HK-2 (cell line): ENCODE measurements around the gene GPR55.
"Not testable (repeated sequence)": the region's sequence is repeated elsewhere in the genome, so short reads cannot be mapped to it uniquely, and the experiment has no call there.

ENCODE experiments used
- DNase-seq: peaks from one replicate; pipeline ENCODE4 v3.0.0-alpha.2; 2018; ENCODE audit not compliant: unreplicated experiment

Gene GPR55, protein sequence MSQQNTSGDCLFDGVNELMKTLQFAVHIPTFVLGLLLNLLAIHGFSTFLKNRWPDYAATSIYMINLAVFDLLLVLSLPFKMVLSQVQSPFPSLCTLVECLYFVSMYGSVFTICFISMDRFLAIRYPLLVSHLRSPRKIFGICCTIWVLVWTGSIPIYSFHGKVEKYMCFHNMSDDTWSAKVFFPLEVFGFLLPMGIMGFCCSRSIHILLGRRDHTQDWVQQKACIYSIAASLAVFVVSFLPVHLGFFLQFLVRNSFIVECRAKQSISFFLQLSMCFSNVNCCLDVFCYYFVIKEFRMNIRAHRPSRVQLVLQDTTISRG

DNA sequence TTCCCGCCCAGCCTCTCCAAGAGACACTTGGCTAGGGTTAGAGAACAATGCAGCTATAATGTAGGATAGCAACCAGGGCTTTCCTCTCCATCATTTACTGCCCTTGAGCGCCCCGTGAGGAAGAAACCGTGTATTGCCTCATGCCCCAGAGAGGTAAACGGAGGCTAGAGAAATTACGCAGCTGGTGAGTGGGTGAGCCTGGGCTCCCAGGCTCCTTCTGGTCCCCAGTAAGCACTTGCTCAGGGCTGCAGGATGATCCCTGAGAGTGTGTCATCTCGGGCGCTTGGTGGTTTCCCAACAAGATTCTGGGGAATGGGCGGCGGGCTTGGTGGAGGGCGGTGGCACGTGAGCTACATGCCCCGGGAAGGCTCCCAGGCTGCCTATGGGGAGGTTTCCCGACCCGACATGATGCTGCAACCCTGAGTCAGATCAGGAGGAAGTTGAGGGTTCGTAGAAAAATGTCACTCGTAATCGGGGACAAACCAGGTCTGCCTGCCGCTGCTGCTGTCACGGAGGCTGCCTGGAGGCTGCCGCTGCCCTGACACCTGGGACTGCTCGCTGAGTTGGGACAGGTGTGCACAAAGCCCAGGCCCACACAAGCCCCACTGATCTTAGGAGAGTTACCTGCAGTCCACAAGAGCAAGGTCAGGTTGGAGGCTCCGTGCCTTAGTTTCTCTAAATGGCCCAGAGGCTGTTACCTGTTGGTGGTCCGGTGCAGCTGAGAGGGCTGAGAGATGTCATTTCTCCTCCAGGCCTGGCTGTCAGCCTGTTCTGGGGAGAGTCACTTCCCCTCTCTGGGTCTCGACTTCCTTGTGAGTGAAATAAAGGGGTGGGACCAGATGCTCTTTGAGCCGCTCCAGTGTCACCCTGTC is at the start of gene GPR55:
Gene GPR55 (minus strand): TSS at position 773 of the 872 bp plus-strand sequence. CDS start 14,280 bp downstream, outside the sequence.
- no peak for DNase-seq

DNA sequence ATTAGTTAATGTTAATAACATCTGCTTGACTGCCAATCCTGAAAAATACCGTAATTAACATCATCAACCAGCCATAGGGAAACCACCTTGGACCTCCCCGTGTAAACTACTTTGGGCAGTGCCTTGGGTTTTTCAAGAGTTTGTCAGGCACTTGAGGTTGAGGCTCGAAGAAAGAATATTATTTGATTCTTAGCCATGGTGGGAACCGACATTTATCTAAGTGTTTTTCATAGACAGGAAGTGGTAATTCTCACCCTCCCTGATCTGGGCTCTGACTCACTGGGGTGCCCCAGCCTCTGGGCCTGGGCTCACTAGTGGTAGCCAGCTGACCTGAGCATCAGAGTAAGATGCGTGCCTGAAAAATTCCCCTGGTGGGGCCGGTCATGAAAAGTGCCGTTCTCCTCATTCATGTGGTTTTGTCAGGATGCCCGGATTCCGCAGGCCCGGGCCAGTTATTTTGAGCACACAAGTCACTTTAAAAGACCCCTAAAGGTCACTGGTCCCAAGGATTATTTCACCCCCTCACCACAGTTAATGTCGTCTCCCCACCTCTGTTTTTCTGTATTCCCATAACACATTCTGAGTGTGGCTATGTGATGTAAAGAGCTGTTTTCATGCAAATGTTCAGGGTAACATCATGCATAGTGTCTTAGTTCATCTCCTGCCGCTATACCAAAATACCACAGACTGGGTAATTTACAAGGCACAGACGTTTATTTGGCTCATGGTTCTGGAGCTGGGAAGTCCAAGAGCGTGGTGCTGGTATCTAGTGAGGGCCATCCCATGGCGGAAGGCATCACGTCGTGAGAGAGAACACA is 49.3 kb upstream of the GPR55 start:
- peak; percentile 82 for DNase-seq

DNA sequence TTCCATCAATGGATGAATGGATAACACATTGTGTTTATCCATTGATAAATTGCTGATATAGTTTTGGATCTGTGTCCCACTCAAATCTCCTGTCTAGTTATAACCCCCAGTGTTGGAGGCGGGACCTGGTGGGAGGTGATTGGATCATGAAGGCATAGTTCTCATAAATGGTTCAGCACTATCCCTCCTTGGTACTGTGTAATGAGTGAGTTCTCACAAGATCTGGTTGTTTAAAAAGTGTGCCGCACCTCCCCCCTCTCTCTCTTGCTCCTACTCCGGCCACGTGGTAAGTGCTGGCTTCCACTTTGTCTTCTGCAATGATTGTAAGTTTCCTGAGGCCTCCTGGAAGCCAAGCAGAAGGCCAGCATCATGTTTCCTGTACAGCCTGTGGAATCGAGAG is 47.0 kb upstream of the GPR55 start:
- DNase-seq: no peak

DNA sequence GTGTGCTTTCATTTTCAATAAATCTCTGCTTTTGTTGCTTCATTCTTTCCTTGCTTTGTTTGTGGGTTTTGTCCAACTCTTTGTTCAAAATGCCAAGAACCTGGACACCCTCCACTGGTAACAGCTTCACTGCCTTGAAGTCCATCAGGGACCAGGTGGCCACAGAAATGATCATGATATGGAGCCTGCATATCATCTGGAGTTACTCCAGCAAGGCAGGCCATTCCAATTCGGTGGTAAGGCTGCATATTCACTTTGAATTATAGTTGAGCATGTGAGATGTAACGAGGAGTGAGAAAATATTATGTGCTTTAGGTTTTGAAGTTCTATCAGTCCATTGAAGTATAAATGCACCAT is 44.6 kb upstream of the GPR55 start:
- no peak for DNase-seq

DNA sequence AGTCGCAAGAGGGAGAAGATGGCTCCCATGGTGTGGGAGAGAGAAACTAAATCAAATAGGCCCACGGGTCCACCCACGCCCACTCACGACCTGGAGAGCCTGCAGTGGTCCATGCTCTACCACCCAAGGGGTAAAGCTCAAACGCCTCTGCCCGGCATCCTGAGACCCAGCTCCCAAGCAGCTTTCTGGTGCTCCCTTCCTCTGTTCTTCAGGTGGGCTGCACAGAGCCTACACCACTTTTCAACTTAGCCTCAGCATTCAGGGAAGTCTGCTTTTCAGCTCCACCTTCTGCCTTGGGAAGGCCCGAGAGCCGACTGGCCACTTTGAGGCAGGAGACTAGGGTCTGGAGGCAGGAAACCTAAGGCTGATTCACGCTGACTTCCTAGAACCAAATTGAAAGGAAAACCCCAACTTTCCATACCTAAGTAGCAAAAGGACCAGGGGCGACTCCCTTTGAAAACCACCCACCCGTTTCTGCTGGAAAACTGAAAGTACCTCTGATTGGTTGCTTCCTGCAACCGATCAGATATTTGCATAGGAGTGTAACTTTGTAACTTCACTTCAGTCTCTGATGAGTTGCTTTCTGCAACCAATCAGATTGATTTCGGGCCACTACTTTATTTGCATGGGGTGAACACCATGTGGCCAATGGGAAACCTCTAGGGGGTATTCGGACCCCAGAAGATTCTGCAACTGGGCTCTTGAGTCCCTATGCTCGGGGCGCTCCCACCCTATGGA is 44.0 kb upstream of the GPR55 start:
- DNase-seq: no peak

DNA sequence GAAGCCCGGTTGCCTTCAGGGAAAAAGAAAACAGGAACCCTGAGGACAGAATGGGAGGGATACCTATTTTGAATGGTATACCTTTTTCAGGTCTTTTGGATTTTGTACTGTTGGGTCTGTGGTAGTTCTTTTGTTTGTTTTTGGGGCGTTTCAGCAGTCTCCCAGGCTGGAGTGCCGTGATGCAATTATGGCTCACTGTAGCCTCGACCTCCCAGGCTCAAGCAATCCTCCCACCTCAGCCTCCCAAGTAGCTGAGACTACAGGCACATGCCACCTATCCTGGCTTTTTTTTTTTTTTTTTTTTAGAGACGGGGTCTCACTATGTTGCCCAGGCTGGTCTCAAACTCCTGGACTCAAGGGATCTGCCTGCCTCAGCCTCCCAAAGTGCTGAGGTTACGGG is 43.3 kb upstream of the GPR55 start:
- not testable (repeated sequence) for DNase-seq

DNA sequence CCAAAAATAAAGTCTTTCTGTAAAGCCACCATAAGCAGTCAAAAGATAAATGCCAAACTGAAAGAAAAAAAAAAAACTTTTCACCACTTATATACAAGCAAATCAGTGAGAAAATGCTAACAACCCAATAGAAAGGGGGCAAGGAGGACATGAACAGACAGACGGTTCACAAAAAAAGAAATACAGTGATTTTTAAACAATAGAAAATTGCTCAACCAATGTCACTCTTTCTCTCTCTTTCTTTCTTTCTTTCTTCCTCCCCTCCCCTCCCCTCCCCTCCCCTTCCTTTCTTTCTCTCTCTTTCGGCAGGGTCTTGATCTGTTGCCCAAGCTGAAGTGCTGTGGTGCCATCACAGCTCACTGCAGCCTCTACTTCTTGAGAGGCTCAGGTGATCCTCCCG is 42.1 kb upstream of the GPR55 start:
- no peak for DNase-seq

DNA sequence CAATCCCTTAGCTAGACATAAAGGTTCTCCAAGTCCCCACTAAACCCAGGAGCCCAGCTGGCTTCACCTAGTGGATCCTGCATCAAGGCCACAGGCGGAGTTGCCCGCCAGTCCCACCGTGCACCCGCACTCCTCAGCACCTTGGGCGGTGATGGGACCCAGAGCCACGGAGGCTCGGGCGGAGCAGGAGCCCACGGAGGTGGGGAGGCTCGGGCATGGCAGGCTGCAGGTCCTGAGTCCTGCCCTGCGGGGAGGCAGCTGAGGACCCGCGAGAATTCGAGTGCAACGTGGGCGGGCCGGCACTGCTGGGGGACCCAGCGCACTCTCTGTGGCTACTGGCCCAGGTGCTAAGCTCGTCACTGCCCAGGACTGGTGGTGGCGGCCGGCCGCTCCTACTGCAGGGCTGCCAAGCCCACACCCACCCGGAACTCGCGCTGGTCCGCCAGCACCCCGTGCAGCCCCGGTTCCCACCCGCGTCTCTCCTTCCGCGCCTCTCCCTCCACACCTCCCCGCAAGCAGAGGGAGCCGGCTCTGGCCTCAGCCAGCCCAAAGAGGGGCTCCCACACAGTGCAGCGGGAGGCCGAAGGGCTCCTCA is 39.2 kb upstream of the GPR55 start:
- no peak for DNase-seq

DNA sequence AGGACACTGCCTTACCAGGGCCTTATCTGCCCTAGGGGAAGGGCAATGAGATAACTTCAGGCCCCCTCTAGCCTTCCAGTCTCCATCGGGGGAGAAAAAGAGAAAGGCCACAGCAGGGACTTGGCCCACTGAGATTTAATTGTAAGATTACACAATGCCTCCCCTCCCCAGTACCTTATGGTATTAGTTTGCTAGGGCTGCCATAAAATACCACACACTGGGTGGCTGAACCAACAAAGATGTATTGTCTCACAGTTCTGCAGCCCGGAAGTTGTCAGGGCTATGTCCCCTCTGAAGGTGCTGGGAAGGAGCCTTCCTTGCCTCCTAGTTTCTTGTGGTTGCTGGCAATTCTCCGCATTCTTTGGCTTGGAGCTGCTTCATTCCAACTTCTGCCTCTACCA is 36.0 kb upstream of the GPR55 start:
- no peak for DNase-seq

DNA sequence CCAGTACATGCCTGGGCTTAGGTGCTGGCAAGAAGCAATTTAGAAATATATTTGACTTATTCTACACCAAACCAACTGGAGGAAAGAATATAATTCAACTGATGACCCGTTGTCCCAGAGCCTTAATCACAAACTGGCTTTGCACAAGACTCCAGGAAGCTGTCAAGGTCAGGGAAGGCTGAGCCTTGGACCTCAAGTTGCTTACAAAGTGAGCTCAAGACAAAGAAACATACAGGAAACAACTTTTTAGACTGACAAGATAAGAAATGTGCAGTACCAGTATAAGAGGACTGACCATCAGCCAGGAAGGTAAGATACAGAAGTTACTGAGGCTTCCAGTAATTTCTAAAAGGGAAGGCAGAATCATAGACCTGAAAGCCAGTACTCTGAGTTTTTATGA is 35.0 kb upstream of the GPR55 start:
- DNase-seq: no peak

DNA sequence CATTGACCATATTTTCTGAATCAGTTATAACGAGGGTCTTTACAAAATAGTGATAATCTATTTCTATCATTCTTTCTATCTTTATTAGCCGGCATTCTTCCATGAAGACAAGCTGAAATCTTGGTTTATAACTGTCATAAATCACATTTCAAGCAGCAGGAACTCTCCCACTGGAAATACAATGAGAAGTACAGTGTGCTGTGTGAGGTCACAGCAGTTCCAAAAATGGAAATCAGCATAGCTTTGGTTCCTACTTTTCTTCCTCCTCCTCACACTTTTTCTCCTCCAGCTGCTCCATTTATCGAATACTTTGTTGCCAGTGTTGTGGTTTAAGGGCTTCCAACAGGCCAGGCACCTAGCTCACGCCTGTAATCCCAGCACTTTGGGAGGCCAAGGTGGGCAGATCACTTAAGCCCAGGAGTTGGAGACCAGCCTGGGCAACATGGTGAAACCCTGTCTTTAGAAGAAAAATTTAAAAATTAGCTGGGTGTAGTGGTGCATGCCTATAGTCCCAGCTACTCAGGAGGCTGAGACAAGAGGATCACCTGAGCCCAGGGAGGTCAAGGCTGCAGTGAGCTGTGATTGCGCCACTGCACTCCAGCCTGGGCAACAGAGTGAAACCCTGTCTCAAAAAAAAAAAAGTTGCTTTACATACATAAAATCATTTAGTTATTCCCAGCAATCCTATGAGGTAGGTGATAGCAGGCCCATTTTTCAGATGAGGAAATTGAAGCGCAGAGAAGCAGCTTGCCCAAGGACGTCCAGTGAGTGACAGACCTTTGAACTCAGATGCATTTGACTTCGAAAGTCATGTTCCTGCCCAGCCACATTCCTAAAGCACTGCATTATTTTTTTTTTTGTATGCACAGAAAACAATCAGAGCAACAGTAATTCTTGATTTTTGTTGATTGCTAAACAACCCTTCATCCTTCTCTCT is 34.0 kb upstream of the GPR55 start:
- DNase-seq: no peak

DNA sequence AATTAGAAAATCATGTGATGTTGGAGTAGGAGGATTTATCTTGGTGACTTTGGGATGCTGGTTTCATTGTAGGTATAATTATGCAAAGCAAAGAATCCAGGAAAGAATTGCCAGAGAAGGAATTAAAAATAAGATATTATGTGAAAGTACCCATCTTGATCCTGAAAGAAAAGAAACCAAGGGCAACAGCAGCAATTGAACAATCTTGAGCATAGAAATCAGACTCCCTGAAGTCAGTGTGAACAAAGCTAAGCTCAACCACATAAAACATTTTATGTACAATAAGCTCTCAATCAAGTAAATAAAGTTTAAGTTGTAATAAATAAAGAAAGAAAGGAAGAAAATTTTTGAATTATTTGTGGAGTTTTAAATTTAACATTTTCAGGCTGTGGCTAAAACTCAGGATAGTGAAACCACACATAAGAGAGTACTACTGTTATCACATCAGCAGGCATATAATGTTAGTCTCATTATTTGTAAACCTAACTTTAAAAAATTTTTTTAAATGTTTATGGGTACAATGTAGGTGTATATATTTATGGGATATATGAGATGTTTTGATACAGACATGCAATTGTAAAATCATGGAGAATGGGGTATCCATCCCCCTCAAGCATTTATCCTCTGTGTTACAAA is 32.8 kb upstream of the GPR55 start:
- DNase-seq: no peak

DNA sequence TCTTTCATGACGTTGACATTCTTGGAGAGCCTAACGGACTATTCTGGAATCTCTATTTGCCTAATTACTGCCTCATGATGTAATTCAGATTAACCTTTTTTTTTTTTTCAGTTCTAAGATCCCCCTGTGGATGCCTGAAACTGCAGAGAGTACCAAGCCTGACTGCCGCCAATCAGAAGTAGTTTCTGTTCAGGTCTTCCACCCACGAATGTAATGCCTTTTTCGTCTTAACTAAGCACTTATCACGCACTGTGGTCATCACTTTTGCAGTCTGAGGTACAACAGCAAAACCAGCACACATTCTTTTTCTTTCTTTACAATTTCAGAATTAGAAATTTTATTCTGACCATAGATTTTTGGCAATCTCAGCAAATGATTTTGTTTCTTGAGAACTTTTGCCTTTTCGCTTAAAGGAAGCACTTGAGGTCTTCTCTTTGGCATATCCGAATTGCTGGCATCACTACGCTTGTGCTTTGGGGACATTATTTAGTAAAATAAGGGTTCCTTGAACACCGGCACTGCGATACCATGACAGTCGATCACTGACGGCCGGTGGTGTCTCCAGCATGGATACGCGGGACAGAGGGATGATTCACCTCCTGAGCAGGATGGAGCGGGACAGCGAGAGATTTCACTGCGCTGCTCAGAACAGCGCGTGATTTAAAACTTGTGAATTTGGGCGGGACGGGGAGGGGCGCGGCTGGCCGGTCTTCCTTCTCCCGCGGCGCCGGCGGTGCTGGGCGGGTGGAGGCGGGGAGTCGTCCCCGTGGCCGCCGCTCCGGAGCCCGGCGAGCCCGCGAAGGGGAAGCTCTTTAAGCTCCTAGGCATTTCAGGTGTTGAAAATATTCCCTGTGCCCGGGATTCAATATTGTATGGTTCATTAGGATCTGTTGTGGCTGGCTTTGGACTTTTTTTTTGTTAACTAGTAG is 32.0 kb upstream of the GPR55 start:
- peak; percentile 50 for DNase-seq

DNA sequence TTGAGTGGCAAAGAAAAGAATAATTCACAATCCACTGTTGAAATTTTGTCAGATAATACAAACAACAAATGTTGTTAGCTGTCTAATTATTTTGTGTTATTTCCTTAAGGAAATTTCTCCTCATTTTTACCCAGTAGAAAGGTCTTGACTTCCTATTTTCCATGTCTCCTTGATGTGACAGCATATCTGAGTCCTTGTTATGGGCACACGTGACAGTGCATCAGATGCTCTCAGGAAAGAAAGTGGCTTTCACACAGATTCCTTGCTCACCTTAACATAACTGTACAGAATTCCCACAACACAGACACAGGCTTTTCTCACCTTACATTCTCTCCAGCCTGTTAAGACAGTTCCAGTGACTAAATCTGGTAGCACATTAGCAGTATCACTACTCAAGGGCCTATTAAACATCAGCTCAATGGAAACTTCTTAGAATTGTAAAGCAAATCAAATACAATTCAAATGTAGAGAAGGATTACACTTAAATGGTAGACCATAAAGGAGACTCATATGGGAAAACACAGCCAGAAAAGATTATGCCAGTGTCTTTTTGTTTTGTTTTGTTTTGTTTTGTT is 30.2 kb upstream of the GPR55 start:
- no peak for DNase-seq

DNA sequence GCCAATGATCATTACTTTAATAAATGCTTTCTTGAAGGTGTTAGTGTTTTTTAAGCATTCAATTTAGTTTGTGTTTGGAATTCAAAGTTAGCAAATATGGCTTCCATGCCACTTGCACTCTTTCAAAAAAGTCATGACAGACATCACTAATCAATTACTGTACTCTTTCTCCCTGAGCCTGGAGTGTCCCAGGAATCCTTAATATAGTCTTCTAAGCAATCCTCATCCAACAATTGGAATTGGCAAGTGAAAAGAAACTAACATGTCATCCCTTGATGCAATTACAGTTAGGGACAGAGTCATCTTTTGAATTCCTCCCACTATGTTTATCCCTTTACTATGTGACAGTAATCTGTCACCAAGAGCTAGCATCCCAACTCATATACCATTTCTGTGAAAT is 29.7 kb upstream of the GPR55 start:
- no peak for DNase-seq

DNA sequence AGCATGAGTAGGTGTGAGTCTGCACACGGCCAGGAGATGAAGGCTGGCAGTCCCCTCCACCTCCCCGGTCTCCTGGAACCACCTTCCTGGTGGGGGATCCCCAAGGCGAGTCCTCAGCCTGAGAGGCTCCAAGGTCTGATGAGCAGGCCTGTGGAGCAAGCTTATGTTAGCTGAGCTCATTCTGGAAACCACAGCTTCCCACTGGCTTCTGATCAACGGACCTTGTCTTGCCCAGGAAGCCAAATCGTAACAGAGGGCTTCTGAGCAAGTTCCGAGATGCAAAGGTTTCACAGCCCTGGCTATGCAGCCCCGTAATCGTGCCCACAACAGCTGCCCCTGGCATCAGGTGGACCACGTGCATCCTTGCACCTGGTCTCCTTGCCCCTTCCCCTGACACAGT is 28.8 kb upstream of the GPR55 start:
- DNase-seq: peak; percentile 66

DNA sequence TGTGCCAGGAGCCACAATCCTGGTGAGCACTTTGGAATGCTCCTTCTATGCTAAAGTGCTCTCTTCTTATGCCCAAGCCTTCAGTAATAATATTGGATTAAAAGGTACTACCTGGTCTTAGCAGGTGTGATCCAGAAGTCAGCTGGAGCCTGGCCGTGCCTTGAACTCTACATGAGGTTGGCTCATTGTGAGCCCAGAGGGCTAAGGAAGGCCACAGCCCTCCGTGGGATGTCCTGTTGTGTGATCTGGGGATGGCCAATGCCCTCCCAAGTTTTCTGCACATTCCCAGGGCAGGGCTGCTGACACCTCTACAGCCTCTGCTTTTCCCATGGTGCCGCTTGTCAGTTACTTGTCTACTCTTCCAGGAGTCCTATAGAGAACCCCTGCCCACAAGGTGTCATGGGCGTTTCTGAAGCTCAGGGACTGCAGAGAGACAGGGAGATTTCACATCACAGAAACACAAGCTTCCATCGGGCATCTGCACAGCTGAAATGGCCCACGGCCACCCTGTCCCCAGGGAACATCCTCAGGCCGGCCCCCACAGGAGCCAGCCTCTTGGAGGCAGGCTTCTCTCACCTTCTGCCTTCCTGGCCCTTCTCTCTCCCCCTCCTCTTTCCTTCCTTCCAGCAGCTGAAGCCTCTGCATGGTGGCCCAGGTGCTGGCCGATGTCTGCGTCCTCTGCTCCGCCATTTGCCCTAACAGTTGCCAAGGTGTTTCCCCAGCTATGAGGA is 27.3 kb upstream of the GPR55 start:
- no peak for DNase-seq

DNA sequence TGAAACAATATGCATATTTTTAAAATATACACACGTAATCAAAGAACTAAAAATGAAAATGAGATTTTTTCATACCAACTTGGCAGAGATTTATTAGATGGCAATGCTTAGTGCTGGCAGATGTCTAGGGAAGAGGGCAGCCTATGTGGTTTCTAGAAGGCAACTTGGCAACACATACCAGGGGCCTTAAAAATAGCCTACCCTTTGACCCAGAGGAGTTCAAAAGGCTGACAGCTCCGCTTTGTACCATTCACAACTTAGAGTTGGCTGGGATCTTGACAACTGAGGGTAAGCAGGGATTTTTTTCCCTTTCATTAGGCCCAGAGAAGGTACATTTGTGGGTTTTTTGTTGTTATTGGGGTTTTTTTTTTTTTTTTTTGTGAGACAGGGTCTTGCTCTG is 26.4 kb upstream of the GPR55 start:
- DNase-seq: no peak
